PC-3 (cell line): ENCODE results near the gene THAP4. TPM values are rescaled to one million over a fixed set of nuclear protein-coding genes. Genes with fewer than 3 reads are reported as not detected.

Experiments
- ATAC-seq: fragments of 200-7000 bp; cut with Tn5 transposase; 2 replicates; pipeline ENCODE4 v1.9.1; 2020; ENCODE audit warnings: mild to moderate bottlenecking, moderate library complexity
- BruUV-seq: library from RNA; stranded (reverse); fragments of 400-500 nt; replicated peaks from 2 replicates; lab custom pipeline; 2021; lab: Mats Ljungman, UMichigan
- CTCF ChIA-PET: fragments of 300-600 bp; sonication (Branson Sonifier 250); formaldehyde crosslinking; loops from one replicate; lab custom pipeline; 2022; ENCODE audit warnings: antibody characterized with exemption; lab: Charles Lee
- POLR2A ChIA-PET: fragments of 300-600 bp; sonication (Branson Sonifier 250); formaldehyde crosslinking; loops from one replicate; lab custom pipeline; 2022; ENCODE audit warnings: antibody characterized with exemption; ENCODE audit not compliant: unreplicated experiment; lab: Charles Lee
- DNase-seq: peaks from one replicate; pipeline ENCODE4 v3.0.0-alpha.2; 2015
- H2AFZ ChIP-seq: fragments of 300-600 bp; sonication (generic); 2 replicates; pipeline ENCODE4 v1.6.0; 2016; ENCODE audit warnings: antibody characterized with exemption, low read length
- H3F3A ChIP-seq: fragments of 300-600 bp; sonication (generic); one replicate; pipeline ENCODE4 v1.6.0; 2017; ENCODE audit warnings: antibody characterized with exemption, low read length, control low read depth, mild to moderate bottlenecking; ENCODE audit not compliant: unreplicated experiment
- H3K27ac ChIP-seq: fragments of 300-600 bp; sonication (generic); 2 replicates; pipeline ENCODE4 v1.5.1; 2016; ENCODE audit warnings: mild to moderate bottlenecking, low read length
- H3K27me3 ChIP-seq: fragments of 300-600 bp; sonication (generic); 2 replicates; pipeline ENCODE4 v1.6.1; 2016; ENCODE audit warnings: low read length, mixed read lengths
- H3K36me3 ChIP-seq: fragments of 300-600 bp; sonication (generic); 2 replicates; pipeline ENCODE4 v1.6.1; 2016; ENCODE audit warnings: low read depth, mixed run types, low read length, mixed read lengths
- H3K4me1 ChIP-seq: fragments of 300-600 bp; sonication (generic); 2 replicates; pipeline ENCODE4 v1.5.1; 2016; ENCODE audit warnings: low read length; ENCODE audit not compliant: insufficient read depth
- H3K4me2 ChIP-seq: fragments of 300-600 bp; sonication (generic); 2 replicates; pipeline ENCODE4 v1.6.0; 2016; ENCODE audit warnings: low read length
- H3K4me3 ChIP-seq: fragments of 300-600 bp; sonication (generic); 2 replicates; pipeline ENCODE4 v1.5.1; 2016; ENCODE audit warnings: mild to moderate bottlenecking, low read length, mixed read lengths
- H3K79me2 ChIP-seq: fragments of 300-600 bp; sonication (generic); 2 replicates; pipeline ENCODE4 v1.6.1; 2017; ENCODE audit warnings: low read length, mixed read lengths
- H3K9ac ChIP-seq: fragments of 300-600 bp; sonication (generic); 2 replicates; pipeline ENCODE4 v1.6.0; 2016; ENCODE audit warnings: mild to moderate bottlenecking, low read length
- H3K9me2 ChIP-seq: fragments of 300-600 bp; sonication (generic); replicated peaks from 2 replicates; pipeline ENCODE4 v1.6.1; 2016; ENCODE audit warnings: mixed run types, low read length, mixed read lengths
- H3K9me3 ChIP-seq: fragments of 300-600 bp; sonication (generic); 2 replicates; pipeline ENCODE4 v1.6.1; 2016; ENCODE audit warnings: low read length, mixed read lengths
- H4K20me1 ChIP-seq: fragments of 300-600 bp; sonication (generic); 2 replicates; pipeline ENCODE4 v1.6.1; 2016; ENCODE audit warnings: low read length, mixed read lengths
- EZH2 ChIP-seq: fragments of 300-600 bp; sonication (generic); IDR thresholded peaks from one replicate; pipeline ENCODE4 v1.6.1; 2017; ENCODE audit warnings: antibody characterized with exemption, mild to moderate bottlenecking, low read length; ENCODE audit not compliant: unreplicated experiment
- EZH2phosphoT487 ChIP-seq: fragments of 300-600 bp; sonication (generic); IDR thresholded peaks from 2 replicates; pipeline ENCODE4 v1.6.1; 2018; ENCODE audit warnings: mild to moderate bottlenecking, antibody characterized with exemption, low read length, borderline replicate concordance
- intact Hi-C: fragments of 100-400 bp; cut with micrococcal nuclease; formaldehyde crosslinking; loops from 2 replicates; pipeline ENCODE4 v1.9.0; 2023
- total RNA-seq: library from RNA; depleted of rRNA; stranded (reverse); fragments of >200 nt; gene quantifications from 2 replicates; pipeline ENCODE4 v1.2.3, GENCODE V29; 2014
- TF ChIP-seq, protein P1 (sequence below): fragments of 300-600 bp; sonication (generic); conservative IDR thresholded peaks from 2 replicates; pipeline ENCODE4 v1.5.1; 2017; ENCODE audit warnings: antibody characterized with exemption, low read depth, mild to moderate bottlenecking, low read length

The THAP4 gene
- total RNA-seq, 1 experiment from 2014 or later: 75.1 TPM

DNA sequence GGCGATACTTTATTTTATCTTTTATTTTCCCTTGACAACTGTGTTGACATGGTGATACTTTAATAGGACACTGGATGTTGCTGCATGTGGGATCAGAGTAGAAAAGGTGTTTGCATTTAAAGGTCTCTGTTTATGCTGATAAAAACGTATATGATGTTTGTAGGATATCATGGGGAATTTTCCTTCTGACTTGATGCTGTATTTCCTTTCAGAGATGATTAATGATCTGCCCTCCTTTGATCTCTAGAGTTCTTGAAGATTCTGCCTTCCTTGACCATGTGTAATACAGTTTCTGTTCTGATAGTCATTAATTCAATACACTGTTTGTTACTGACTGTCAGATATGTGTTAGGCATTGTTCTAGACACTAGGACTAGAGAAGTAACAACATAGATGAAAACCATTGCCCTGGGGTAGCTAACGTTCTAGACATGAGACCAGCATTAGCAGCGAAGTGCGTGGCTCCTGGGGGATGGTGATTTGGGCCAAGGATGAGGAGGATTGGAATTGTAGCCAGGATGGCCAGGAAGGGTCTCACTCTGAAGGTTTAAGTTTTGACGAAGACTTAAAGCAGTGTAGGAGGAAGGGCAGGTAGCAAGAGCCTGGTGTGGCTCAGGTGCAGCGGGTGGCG lies 3.3 kb upstream of the THAP4 start:
- peaks cover 21% of the 10 kb centered on the region; the same call in 1 of the 2 replicates for H4K20me1 ChIP-seq
- TF ChIP-seq EZH2phosphoT487 (no peak), EZH2 (no peak)
- TF ChIP-seq, protein P1, sequence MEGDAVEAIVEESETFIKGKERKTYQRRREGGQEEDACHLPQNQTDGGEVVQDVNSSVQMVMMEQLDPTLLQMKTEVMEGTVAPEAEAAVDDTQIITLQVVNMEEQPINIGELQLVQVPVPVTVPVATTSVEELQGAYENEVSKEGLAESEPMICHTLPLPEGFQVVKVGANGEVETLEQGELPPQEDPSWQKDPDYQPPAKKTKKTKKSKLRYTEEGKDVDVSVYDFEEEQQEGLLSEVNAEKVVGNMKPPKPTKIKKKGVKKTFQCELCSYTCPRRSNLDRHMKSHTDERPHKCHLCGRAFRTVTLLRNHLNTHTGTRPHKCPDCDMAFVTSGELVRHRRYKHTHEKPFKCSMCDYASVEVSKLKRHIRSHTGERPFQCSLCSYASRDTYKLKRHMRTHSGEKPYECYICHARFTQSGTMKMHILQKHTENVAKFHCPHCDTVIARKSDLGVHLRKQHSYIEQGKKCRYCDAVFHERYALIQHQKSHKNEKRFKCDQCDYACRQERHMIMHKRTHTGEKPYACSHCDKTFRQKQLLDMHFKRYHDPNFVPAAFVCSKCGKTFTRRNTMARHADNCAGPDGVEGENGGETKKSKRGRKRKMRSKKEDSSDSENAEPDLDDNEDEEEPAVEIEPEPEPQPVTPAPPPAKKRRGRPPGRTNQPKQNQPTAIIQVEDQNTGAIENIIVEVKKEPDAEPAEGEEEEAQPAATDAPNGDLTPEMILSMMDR: no peak
- H3F3A ChIP-seq: no peaks in the 10 kb centered on the region
- H3K9me3 ChIP-seq: no peaks in the 10 kb centered on the region
- POLR2A ChIA-PET: no interaction called here
- CTCF ChIA-PET: no interaction called here
- no TSS peak for BruUV-seq
- H3K9me2 ChIP-seq: no peaks in the 10 kb centered on the region
- no peak for DNase-seq
- no peak overlapping the region for H3K9ac ChIP-seq
- peaks cover 13% of the 10 kb centered on the region for H3K4me1 ChIP-seq
- peaks cover 9% of the 10 kb centered on the region for H3K36me3 ChIP-seq
- no peak overlapping the region for H3K4me3 ChIP-seq
- no peak for ATAC-seq
- no peak overlapping the region for H3K4me2 ChIP-seq
- no peak overlapping the region for H3K27ac ChIP-seq
- H3K79me2 ChIP-seq: peaks cover 89% of the 10 kb centered on the region
- no peaks in the 10 kb centered on the region for H3K27me3 ChIP-seq
- H2AFZ ChIP-seq: no peak overlapping the region
- intact Hi-C loops: no loop called here

DNA sequence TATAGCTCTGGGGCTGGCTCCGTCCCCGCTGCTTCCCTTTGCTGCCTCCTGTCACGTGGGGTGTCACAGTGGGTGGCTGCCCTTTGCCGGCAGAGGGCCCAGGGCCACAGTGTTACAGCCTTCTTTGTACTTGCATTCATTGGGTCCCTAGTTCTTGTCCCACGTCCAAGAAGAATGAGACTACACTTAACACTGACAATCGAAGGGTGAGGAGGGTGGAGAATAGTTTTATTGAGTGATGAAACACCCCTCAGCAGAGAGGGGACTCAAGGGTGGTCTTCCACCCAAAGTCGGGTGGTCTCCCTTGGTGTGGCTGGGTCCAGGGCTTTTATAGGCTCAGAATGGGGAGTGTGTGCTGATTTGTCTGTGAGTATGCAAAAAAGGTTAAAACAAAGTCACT lies 2.4 kb upstream of the THAP4 start:
- ChIA-PET CTCF (no interaction called here), POLR2A (no interaction called here)
- Histone ChIP-seq H3K36me3 (peaks cover 9% of the 10 kb centered on the region), H3K79me2 (peaks cover 89% of the 10 kb centered on the region), H2AFZ (no peak overlapping the region), H4K20me1 (peaks cover 21% of the 10 kb centered on the region; the same call in 1 of the 2 replicates), H3K4me3 (no peak overlapping the region), H3K9me2 (no peaks in the 10 kb centered on the region), H3K4me1 (peaks cover 17% of the 10 kb centered on the region), H3K4me2 (no peak overlapping the region), H3K27ac (no peak overlapping the region), H3F3A (no peaks in the 10 kb centered on the region), H3K27me3 (no peaks in the 10 kb centered on the region), H3K9ac (no peak overlapping the region), H3K9me3 (no peaks in the 10 kb centered on the region)
- no peak for DNase-seq
- ATAC-seq: no peak
- BruUV-seq: no TSS peak
- no peak for TF ChIP-seq EZH2
- no peak for TF ChIP-seq EZH2phosphoT487
- TF ChIP-seq, protein P1: no peak
- intact Hi-C loops: loop anchor here (5.0 kb wide), 1 partner anchor 82 kb away; the partner anchor contains the start of gene BOK

DNA sequence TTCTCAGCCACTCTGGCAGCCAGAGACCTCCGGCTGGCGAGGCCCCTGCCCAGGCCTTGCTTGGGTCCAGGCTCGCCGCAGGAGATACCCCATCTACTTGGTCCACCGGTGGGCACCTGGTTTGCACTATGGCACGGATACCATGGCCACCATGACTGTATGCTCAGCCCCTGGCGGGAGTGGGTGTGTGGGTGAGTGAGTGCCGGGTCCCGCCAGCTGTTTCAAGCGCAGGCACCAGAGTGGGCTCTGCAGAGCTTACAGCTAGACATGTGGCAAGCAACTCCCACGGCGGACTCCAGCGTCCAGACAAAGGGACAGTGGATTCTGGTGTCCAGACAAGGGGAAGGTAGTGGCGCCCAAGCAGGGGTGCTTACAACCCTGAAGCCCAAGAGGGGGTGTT lies 2.0 kb upstream of the THAP4 start:
- no peak overlapping the region for H3K27ac ChIP-seq
- TF ChIP-seq EZH2: no peak
- TF ChIP-seq, protein P1: no peak
- no peak for TF ChIP-seq EZH2phosphoT487
- H3K4me1 ChIP-seq: peaks cover 17% of the 10 kb centered on the region
- BruUV-seq: no TSS peak
- ATAC-seq (no peak), DNase-seq (no peak)
- peaks cover 89% of the 10 kb centered on the region for H3K79me2 ChIP-seq
- H3K9me2 ChIP-seq: no peaks in the 10 kb centered on the region
- H4K20me1 ChIP-seq: peaks cover 25% of the 10 kb centered on the region; the same call in 1 of the 2 replicates
- H3K4me3 ChIP-seq: peak overlapping the region; percentile 94
- POLR2A ChIA-PET: interaction anchor here (0.6 to 0.7 kb wide), 2 partner anchors 10 to 126 kb away, joined by 6 to 14 read pairs; no protein-coding TSS in a partner anchor
- H3F3A ChIP-seq: no peaks in the 10 kb centered on the region
- intact Hi-C loops: loop anchor here (5.0 kb wide), 1 partner anchor 82 kb away; the partner anchor contains the start of gene BOK
- H3K4me2 ChIP-seq: peak overlapping the region; percentile 89
- CTCF ChIA-PET: no interaction called here
- no peaks in the 10 kb centered on the region for H3K9me3 ChIP-seq
- peaks cover 9% of the 10 kb centered on the region for H3K36me3 ChIP-seq
- H3K9ac ChIP-seq: no peak overlapping the region
- no peak overlapping the region for H2AFZ ChIP-seq
- no peaks in the 10 kb centered on the region for H3K27me3 ChIP-seq
